DND-41 (cell line): ENCODE data around the gene NSF.
"Not testable (repeated sequence)": the region's sequence is repeated elsewhere in the genome, so short reads cannot be mapped to it uniquely, and the experiment has no call there.

Experiments used
- ATAC-seq: fragments of 200-7000 bp; cut with Tn5 transposase; 3 replicates; pipeline ENCODE4 v1.9.1; 2021; ENCODE audit warnings: low read depth; ENCODE audit not compliant: insufficient read depth
- DNase-seq: peaks from one replicate; pipeline ENCODE4 v3.0.0-alpha.2; 2020
- H2AFZ ChIP-seq: 2 replicates; pipeline ENCODE4 v1.6.0; 2012; ENCODE audit warnings: low read depth, low read length
- H3K27ac ChIP-seq: 2 replicates; pipeline ENCODE4 v1.5.1; 2012; ENCODE audit warnings: low read length, inconsistent platforms
- H3K27me3 ChIP-seq: fragments of 200-600 bp; sonication (generic); 2 replicates; pipeline ENCODE4 v1.6.0; 2012; ENCODE audit warnings: low read length, mild to moderate bottlenecking, inconsistent platforms; ENCODE audit not compliant: insufficient read depth, poor library complexity
- H3K36me3 ChIP-seq: 2 replicates; pipeline ENCODE4 v1.5.1; 2012; ENCODE audit warnings: low read length, inconsistent platforms; ENCODE audit not compliant: insufficient read depth
- H3K4me1 ChIP-seq: 2 replicates; pipeline ENCODE4 v1.5.1; 2012; ENCODE audit warnings: mild to moderate bottlenecking, low read length; ENCODE audit not compliant: insufficient read depth
- H3K4me2 ChIP-seq: 2 replicates; pipeline ENCODE4 v1.6.0; 2012; ENCODE audit warnings: mild to moderate bottlenecking, moderate library complexity, low read length, inconsistent platforms; ENCODE audit not compliant: insufficient read depth
- H3K4me3 ChIP-seq, 2 experiments: fragments of 200-600 bp in 1 of 2; shearing (Covaris generic) in 1 of 2; 2 replicates each; pipeline ENCODE4 v1.5.1; 2012 to 2016; ENCODE audit warnings: inconsistent platforms in 2 of 2, low read length in 2 of 2, mild to moderate bottlenecking in 2 of 2, low read depth in 1 of 2, moderate library complexity in 1 of 2
- H3K79me2 ChIP-seq: 2 replicates; pipeline ENCODE4 v1.6.0; 2012; ENCODE audit warnings: low read length, inconsistent platforms; ENCODE audit not compliant: insufficient read depth
- H3K9ac ChIP-seq: 2 replicates; pipeline ENCODE4 v1.6.0; 2012; ENCODE audit warnings: low read depth, mild to moderate bottlenecking, inconsistent platforms, low read length, moderate library complexity
- H3K9me3 ChIP-seq: 2 replicates; pipeline ENCODE4 v1.5.1; 2012; ENCODE audit warnings: low read length, moderate library complexity, mild to moderate bottlenecking, inconsistent platforms; ENCODE audit not compliant: insufficient read depth, severe bottlenecking
- H4K20me1 ChIP-seq: 2 replicates; pipeline ENCODE4 v1.6.0; 2012; ENCODE audit warnings: low read length; ENCODE audit not compliant: insufficient read depth

The NSF gene

GRCh38 chr17:46579083-46580075 is 11.1 kb upstream of the NSF start, which contains the start of gene ARL17A:
ARL17A (minus strand) TSS chr17:46579691; CDS start chr17:46576322, 3,369 bp downstream.
- H3K4me3 ChIP-seq, H3K27me3 ChIP-seq, H3K4me1 ChIP-seq, H3K9me3 ChIP-seq, H4K20me1 ChIP-seq, H2AFZ ChIP-seq, H3K9ac ChIP-seq, H3K36me3 ChIP-seq, H3K27ac ChIP-seq, H3K79me2 ChIP-seq: not testable (repeated sequence)
- DNase-seq, result peak; percentile 83
- ATAC-seq, result peak; percentile 89
- peak within 1 kb of the TSS; percentile 39; the same call in 1 of the 2 replicates for H3K4me2 ChIP-seq

GRCh38 chr17:46580082-46580481 is 10.4 kb upstream of the NSF start:
- not testable (repeated sequence) for H3K9ac ChIP-seq, DNase-seq, H3K79me2 ChIP-seq, H3K4me1 ChIP-seq, H3K36me3 ChIP-seq, H3K4me3 ChIP-seq, ATAC-seq, H3K27ac ChIP-seq, H2AFZ ChIP-seq, H3K27me3 ChIP-seq, H4K20me1 ChIP-seq, H3K9me3 ChIP-seq
- peak overlapping the region; percentile 39; the same call in 1 of the 2 replicates for H3K4me2 ChIP-seq

- H2AFZ ChIP-seq, H3K79me2 ChIP-seq, H3K27me3 ChIP-seq, H3K4me1 ChIP-seq, H4K20me1 ChIP-seq, H3K9me3 ChIP-seq, H3K36me3 ChIP-seq, H3K27ac ChIP-seq, H3K4me2 ChIP-seq, DNase-seq, H3K9ac ChIP-seq, ATAC-seq, H3K4me3 ChIP-seq: not testable (repeated sequence)
Measured at GRCh38 chr17:46585444-46585843, 5.0 kb upstream of the NSF start.

GRCh38 chr17:46591332-46591731 is 863 bp downstream of the NSF start:
- H3K4me2 ChIP-seq, H3K9me3 ChIP-seq, H4K20me1 ChIP-seq, H3K27ac ChIP-seq, H3K36me3 ChIP-seq, H3K4me1 ChIP-seq, H3K9ac ChIP-seq, DNase-seq, H2AFZ ChIP-seq, H3K79me2 ChIP-seq, H3K4me3 ChIP-seq, H3K27me3 ChIP-seq: not testable (repeated sequence)
- ATAC-seq, result peak; percentile 66

- not testable (repeated sequence) for H2AFZ ChIP-seq, ATAC-seq, H3K4me3 ChIP-seq, H3K9ac ChIP-seq, H3K27me3 ChIP-seq, H3K4me2 ChIP-seq, H3K79me2 ChIP-seq, H3K4me1 ChIP-seq, H4K20me1 ChIP-seq, H3K27ac ChIP-seq, H3K9me3 ChIP-seq, DNase-seq, H3K36me3 ChIP-seq
Measured at GRCh38 chr17:46598344-46598931, 8.0 kb downstream of the NSF start.

GRCh38 chr17:46600767-46601166 is 10.3 kb downstream of the NSF start:
- not testable (repeated sequence) for H3K9me3 ChIP-seq, H3K79me2 ChIP-seq, H3K36me3 ChIP-seq, H3K27ac ChIP-seq, H3K4me2 ChIP-seq, DNase-seq, ATAC-seq, H4K20me1 ChIP-seq, H3K4me1 ChIP-seq, H2AFZ ChIP-seq, H3K4me3 ChIP-seq, H3K9ac ChIP-seq, H3K27me3 ChIP-seq

- not testable (repeated sequence) for H4K20me1 ChIP-seq, H3K36me3 ChIP-seq
Measured at GRCh38 chr17:46603125-46603524, 12.7 kb downstream of the NSF start.

GRCh38 chr17:46611304-46611703 is 20.8 kb downstream of the NSF start:
- ATAC-seq, H3K36me3 ChIP-seq, H3K27ac ChIP-seq, H3K27me3 ChIP-seq, DNase-seq, H3K4me1 ChIP-seq, H3K9me3 ChIP-seq, H4K20me1 ChIP-seq, H3K9ac ChIP-seq, H3K4me2 ChIP-seq, H2AFZ ChIP-seq, H3K79me2 ChIP-seq, H3K4me3 ChIP-seq: not testable (repeated sequence)

More at GRCh38 chr17:46603125-46603524, 12.7 kb downstream of the NSF start:
- not testable (repeated sequence) for H3K4me2 ChIP-seq, H3K27ac ChIP-seq, H3K79me2 ChIP-seq, H3K9ac ChIP-seq, H2AFZ ChIP-seq, H3K4me3 ChIP-seq, H3K27me3 ChIP-seq, ATAC-seq, DNase-seq, H3K9me3 ChIP-seq, H3K4me1 ChIP-seq
